Measurements from ENCODE around the gene MAS1.

DNA sequence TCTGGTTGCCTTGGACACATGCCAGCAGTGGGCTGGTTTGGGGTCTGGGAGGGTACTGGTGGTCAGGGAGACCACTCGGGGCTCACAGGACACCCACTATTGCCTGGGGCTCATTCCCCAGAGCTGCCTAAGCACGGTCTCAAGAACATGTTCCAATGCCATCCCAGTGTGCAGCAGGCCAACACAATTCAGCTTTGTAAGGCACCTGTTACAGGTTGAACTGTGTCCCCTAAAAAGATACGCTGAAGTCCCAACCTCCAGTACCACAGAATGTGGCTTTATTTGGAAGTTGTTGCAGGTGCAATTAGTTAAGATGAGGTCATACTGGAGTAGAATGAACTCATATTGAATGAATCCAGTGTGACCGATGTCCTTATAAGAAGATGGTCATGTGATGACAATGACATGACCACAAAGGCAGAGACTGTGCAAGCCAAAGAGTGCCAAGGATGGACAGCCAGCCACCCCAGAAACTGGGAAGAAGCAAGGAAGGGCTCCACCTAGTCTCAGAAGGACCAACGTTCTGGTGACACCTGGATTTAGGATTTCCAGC, 13.5 kb upstream of the MAS1 start:
- TF ChIP-seq, protein P1, sequence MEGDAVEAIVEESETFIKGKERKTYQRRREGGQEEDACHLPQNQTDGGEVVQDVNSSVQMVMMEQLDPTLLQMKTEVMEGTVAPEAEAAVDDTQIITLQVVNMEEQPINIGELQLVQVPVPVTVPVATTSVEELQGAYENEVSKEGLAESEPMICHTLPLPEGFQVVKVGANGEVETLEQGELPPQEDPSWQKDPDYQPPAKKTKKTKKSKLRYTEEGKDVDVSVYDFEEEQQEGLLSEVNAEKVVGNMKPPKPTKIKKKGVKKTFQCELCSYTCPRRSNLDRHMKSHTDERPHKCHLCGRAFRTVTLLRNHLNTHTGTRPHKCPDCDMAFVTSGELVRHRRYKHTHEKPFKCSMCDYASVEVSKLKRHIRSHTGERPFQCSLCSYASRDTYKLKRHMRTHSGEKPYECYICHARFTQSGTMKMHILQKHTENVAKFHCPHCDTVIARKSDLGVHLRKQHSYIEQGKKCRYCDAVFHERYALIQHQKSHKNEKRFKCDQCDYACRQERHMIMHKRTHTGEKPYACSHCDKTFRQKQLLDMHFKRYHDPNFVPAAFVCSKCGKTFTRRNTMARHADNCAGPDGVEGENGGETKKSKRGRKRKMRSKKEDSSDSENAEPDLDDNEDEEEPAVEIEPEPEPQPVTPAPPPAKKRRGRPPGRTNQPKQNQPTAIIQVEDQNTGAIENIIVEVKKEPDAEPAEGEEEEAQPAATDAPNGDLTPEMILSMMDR (IDR thresholded peaks at IDR 0.05): no peak
- TF ChIP-seq POLR2AphosphoS5 (IDR thresholded peaks at IDR 0.05): no peak
- TF ChIP-seq EP300 (IDR thresholded peaks at IDR 0.05): no peak
- no peak for TF ChIP-seq POLR2A (IDR thresholded peaks at IDR 0.05)
